Measurements from ENCODE around the gene RPS6KA1. TPM values are rescaled to one million over a fixed set of nuclear protein-coding genes. Genes with fewer than 3 reads are reported as not detected.

RPS6KA1 gene
- total and polyA plus RNA-seq, 2 of the 8 experiments (the other 6 are each of a cell fraction or from before 2014, with no cell fraction given) = 44.3 to 55.0 TPM

DNA sequence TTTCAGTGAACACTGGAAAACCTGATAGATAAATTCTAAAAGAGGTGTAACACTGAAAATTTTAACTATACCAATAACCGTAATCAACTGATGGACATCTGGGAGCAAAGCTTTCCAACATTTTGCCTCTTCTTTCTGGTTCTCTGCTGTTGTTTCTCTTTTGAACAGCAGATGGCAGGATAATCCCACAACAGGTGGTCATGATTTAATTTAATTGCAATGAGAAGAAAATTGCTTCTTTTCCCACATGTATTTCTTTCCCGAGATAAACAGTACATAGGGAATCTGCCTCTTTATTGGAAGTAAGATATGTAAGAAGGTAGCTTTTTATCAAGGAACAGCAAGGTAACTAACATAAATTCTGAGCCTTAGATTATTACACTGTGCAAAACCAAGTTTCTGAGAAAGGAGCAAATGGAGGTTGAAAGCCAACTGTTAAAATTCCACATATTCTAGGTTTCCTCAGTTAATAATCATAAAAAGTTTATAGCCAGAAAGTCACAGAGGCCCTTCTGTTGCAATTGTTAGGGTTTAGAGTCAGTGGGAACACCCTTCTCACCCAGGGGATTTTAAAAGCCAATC lies 72.9 kb downstream of the RPS6KA1 start:
- H2AK5ac ChIP-seq (ENCODE audit: low read depth, low read length) = no peak overlapping the region
- H3K23ac ChIP-seq (ENCODE audit: insufficient read length) = no peak overlapping the region
- H2BK5ac ChIP-seq (ENCODE audit: low read depth, low read length) = no peak overlapping the region
- no peak overlapping the region for H2BK20ac ChIP-seq (ENCODE audit: low read length)
- H3K36me3 ChIP-seq (ENCODE audit: control insufficient read depth in 2 of 4, insufficient read depth in 4 of 4, low read length in 3 of 4) = no peaks in the 10 kb centered on the region
- no peak overlapping the region for H3K4ac ChIP-seq (replicated peaks; ENCODE audit: insufficient read length, low read depth, low read length)
- H2BK15ac ChIP-seq (ENCODE audit: low read length) = no peak overlapping the region
- H3K79me1 ChIP-seq (ENCODE audit: low read depth, low read length) = no peaks in the 10 kb centered on the region
- H3K9me3 ChIP-seq (ENCODE audit: insufficient read depth in 2 of 2, low read depth in 1 of 2, low read length in 1 of 2) = no peaks in the 10 kb centered on the region
- H2BK120ac ChIP-seq (replicated peaks; ENCODE audit: low read depth, low read length) = no peak overlapping the region
- H4K8ac ChIP-seq (ENCODE audit: extremely low read depth, insufficient read depth, low read length) = no peak overlapping the region
- no peaks in the 10 kb centered on the region; a peak in 1 of 7 replicates for H3K4me1 ChIP-seq (replicated peaks in 1 of 4; ENCODE audit: control insufficient read depth in 3 of 4, insufficient read depth in 4 of 4, low read length in 3 of 4)
- H3K9ac ChIP-seq (replicated peaks in 1 of 4; ENCODE audit: extremely low read depth in 1 of 4, low read depth in 3 of 4, low read length in 3 of 4) = no peak overlapping the region
- no peak overlapping the region for H3K4me3 ChIP-seq (ENCODE audit: extremely low read depth in 1 of 4, insufficient read depth in 2 of 4, low read depth in 3 of 4, low read length in 4 of 4)
- H3K56ac ChIP-seq (replicated peaks; ENCODE audit: insufficient read length, low read depth, low read length) = no peak overlapping the region
- POLR2A ChIA-PET (ENCODE audit: partially characterized antibody) = interaction anchor here (0.6 to 3.1 kb wide), 5 partner anchors 84 to 186 kb away, joined by 3 to 13 read pairs (median 3); partner anchors contain the start of gene PIGV
- H3K18ac ChIP-seq (ENCODE audit: extremely low read depth, low read length) = no peak overlapping the region
- no peak overlapping the region for H3K14ac ChIP-seq (ENCODE audit: insufficient read length)
- no peak overlapping the region for H4K5ac ChIP-seq (ENCODE audit: insufficient read length, low read depth, low read length)
- 56% methylated on average over 2 of the region's 2 CpGs; no CpG with 5 or more reads in 1 of the 2 experiments for WGBS, 2 experiments (ENCODE audit: extremely low coverage in 1 of 2, insufficient coverage in 1 of 2, insufficient read length in 1 of 2, insufficient replicate concordance in 2 of 2, low coverage in 1 of 2, low lambda C conversion rate in 2 of 2, missing lambda C conversion rate in 1 of 2)
- DNase-seq (ENCODE audit: low read depth in 1 of 2, low spot score in 2 of 2) (no peak), FAIRE-seq (peak; percentile 91)
- H3K4me2 ChIP-seq (ENCODE audit: insufficient read depth in 1 of 2, low read depth in 2 of 2, low read length in 2 of 2) = no peak overlapping the region
- H3K27ac ChIP-seq (ENCODE audit: low read depth, low read length) = no peak overlapping the region
- no peaks in the 10 kb centered on the region for H3K79me2 ChIP-seq (ENCODE audit: control insufficient read depth in 1 of 2, insufficient read depth in 2 of 2, low read length in 2 of 2)
- H4K91ac ChIP-seq (replicated peaks; ENCODE audit: insufficient read length, low read length) = no peak overlapping the region
- H3K27me3 ChIP-seq (replicated peaks in 1 of 4; ENCODE audit: control insufficient read depth in 3 of 4, extremely low read depth in 1 of 4, insufficient read depth in 3 of 4, low read length in 3 of 4) = no peaks in the 10 kb centered on the region
- H2BK12ac ChIP-seq (ENCODE audit: low read depth, low read length) = no peak overlapping the region
- CTCF ChIA-PET (ENCODE audit: partially characterized antibody) = interaction anchor here (0.5 to 9.8 kb wide), 54 partner anchors 8 to 366 kb away, joined by 3 to 121 read pairs (median 4); partner anchors contain the start of genes NR0B2 and PIGV
- H3K23me2 ChIP-seq (ENCODE audit: low read depth, low read length) = no peaks in the 10 kb centered on the region; the same call in 1 of the 2 replicates
- H4K20me1 ChIP-seq (replicated peaks in 1 of 2; ENCODE audit: control insufficient read depth in 1 of 2, insufficient read depth in 2 of 2, low read length in 2 of 2) = no peaks in the 10 kb centered on the region
- 0 out of 2 replicates have a peak overlapping the region, but pooled peaks have one; percentile 2 for H2AFZ ChIP-seq (ENCODE audit: low read length)
- TF ChIP-seq EZH2 (IDR thresholded peaks at IDR 0.05; ENCODE audit: low read depth, low read length, severe bottlenecking) = no peak
- TF ChIP-seq, protein P1, sequence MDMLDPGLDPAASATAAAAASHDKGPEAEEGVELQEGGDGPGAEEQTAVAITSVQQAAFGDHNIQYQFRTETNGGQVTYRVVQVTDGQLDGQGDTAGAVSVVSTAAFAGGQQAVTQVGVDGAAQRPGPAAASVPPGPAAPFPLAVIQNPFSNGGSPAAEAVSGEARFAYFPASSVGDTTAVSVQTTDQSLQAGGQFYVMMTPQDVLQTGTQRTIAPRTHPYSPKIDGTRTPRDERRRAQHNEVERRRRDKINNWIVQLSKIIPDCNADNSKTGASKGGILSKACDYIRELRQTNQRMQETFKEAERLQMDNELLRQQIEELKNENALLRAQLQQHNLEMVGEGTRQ (IDR thresholded peaks at IDR 0.05; ENCODE audit: low read length) = no peak
- 0 out of 2 replicates have a peak, but pooled peaks have one; percentile 26 for TF ChIP-seq JUND (IDR thresholded peaks at IDR 0.05; ENCODE audit: low read length)
- no peak for TF ChIP-seq RXRA (IDR thresholded peaks at IDR 0.05; ENCODE audit: insufficient read depth, low read depth, low read length)
- TF ChIP-seq CHD2 (IDR thresholded peaks at IDR 0.05; ENCODE audit: low read length) = no peak
- no peak for TF ChIP-seq BACH1 (IDR thresholded peaks at IDR 0.05; ENCODE audit: low read length)
- no peak for TF ChIP-seq KDM5A (IDR thresholded peaks at IDR 0.05; ENCODE audit: low read length)
- TF ChIP-seq SP4 (IDR thresholded peaks at IDR 0.05; ENCODE audit: low read length) = no peak
- TF ChIP-seq RAD21 (IDR thresholded peaks at IDR 0.05 in 1 of 2, conservative IDR thresholded peaks at IDR 0.05 in 1 of 2; ENCODE audit: low read depth in 2 of 2, low read length in 2 of 2) = peak; percentile 94 to 95
- TF ChIP-seq CBX8 (IDR thresholded peaks at IDR 0.05; ENCODE audit: borderline replicate concordance, low read depth, low read length) = no peak
- TF ChIP-seq YY1 (IDR thresholded peaks at IDR 0.05; ENCODE audit: low read depth, low read length) = no peak
- TF ChIP-seq CEBPB (IDR thresholded peaks at IDR 0.05; ENCODE audit: low read depth, low read length) = 0 out of 2 replicates have a peak, but pooled peaks have one; percentile 2
- TF ChIP-seq SP2 (IDR thresholded peaks at IDR 0.05; ENCODE audit: low read length) = no peak

All from H1 (cell line).